K562 (cell line): ENCODE results near the gene RUNDC3A. TPM values are rescaled to one million over a fixed set of nuclear protein-coding genes. Genes with fewer than 3 reads are reported as not detected.
A peak's percentile ranks its signal among the peaks of the same experiment; 100 is the strongest.

ENCODE experiments used
- CREB3 ChIP-seq: fragments of 450-650 bp; conservative IDR thresholded peaks from 2 replicates; pipeline ENCODE4 v1.6.1; 2016; ENCODE audit warnings: missing genetic modification characterization, low read depth, mild to moderate bottlenecking, missing compliant biosample characterization, moderate library complexity
- DIDO1 ChIP-seq: fragments of 450-650 bp; IDR thresholded peaks from 2 replicates; pipeline ENCODE4 v1.6.1; 2016; ENCODE audit warnings: low read depth, missing biosample characterization, missing genetic modification characterization
- ETV5 ChIP-seq: sonication (generic); formaldehyde crosslinking; IDR thresholded peaks from 2 replicates; pipeline ENCODE4 v1.4.0; 2020; ENCODE audit warnings: low read depth, mild to moderate bottlenecking, missing genetic modification reagents
- HOMEZ ChIP-seq: fragments of 250-450 bp; sonication (Bioruptor Pico); IDR thresholded peaks from 2 replicates; pipeline ENCODE4 v1.4.0; 2020; ENCODE audit warnings: mild to moderate bottlenecking, moderate library complexity
- IFI16 ChIP-seq: fragments of 250-450 bp; sonication (Bioruptor Pico); IDR thresholded peaks from 2 replicates; pipeline ENCODE4 v2.1.2; 2022; ENCODE audit warnings: mild to moderate bottlenecking, inconsistent platforms
- MNT ChIP-seq, 2 experiments: fragments of 450-650 bp; conservative IDR thresholded peaks; 2 replicates each; pipeline ENCODE4 v1.6.1; 2017; ENCODE audit warnings: mild to moderate bottlenecking in 2 of 2, moderate library complexity in 2 of 2
- PHB ChIP-seq: fragments of 250-450 bp; sonication (Bioruptor Pico); IDR thresholded peaks from 2 replicates; pipeline ENCODE4 v1.5.0; 2021
- POLR3A ChIP-seq: IDR thresholded peaks from 2 replicates; pipeline ENCODE4 v1.6.1; 2011; ENCODE audit warnings: borderline replicate concordance, mild to moderate bottlenecking, moderate library complexity; ENCODE audit not compliant: insufficient read length, insufficient read depth; ENCODE audit errors: extremely low read depth
- RB1 ChIP-seq: fragments of 450-650 bp; IDR thresholded peaks from 2 replicates; pipeline ENCODE4 v1.6.1; 2017; ENCODE audit warnings: low read depth, mild to moderate bottlenecking
- RBM39 ChIP-seq: fragments of 200-400 bp; formaldehyde crosslinking; optimal IDR thresholded peaks from 2 replicates; pipeline ENCODE3; 2018; ENCODE audit warnings: low read depth, low read length
- SLC30A9 ChIP-seq: fragments of 250-450 bp; sonication (Bioruptor Pico); IDR thresholded peaks from 2 replicates; pipeline ENCODE4 v1.8.0; 2022; ENCODE audit warnings: mild to moderate bottlenecking, moderate library complexity
- SMARCA4 ChIP-seq: fragments of 450-650 bp; IDR thresholded peaks from 2 replicates; pipeline ENCODE4 v1.6.1; 2016
- TGIF2 ChIP-seq: sonication (generic); formaldehyde crosslinking; IDR thresholded peaks from 2 replicates; pipeline ENCODE4 v1.8.1; 2022; ENCODE audit warnings: mild to moderate bottlenecking, missing genetic modification reagents, moderate library complexity
- TRIM25 ChIP-seq: fragments of 450-650 bp; IDR thresholded peaks from 2 replicates; pipeline ENCODE4 v1.7.0; 2016; ENCODE audit warnings: borderline replicate concordance
- WHSC1 ChIP-seq: IDR thresholded peaks from one replicate; pipeline ENCODE4 v1.6.1; 2012; ENCODE audit warnings: low read length, control low read depth, inconsistent platforms
- ZBTB8A ChIP-seq: fragments of 450-650 bp; IDR thresholded peaks from 2 replicates; pipeline ENCODE4 v1.6.1; 2018; ENCODE audit warnings: mild to moderate bottlenecking, moderate library complexity; ENCODE audit not compliant: partially characterized antibody
- ZFX ChIP-seq: sonication (generic); formaldehyde crosslinking; IDR thresholded peaks from 2 replicates; pipeline ENCODE4 v1.8.0; 2022; ENCODE audit warnings: mild to moderate bottlenecking, missing genetic modification reagents, moderate library complexity
- ZNF224 ChIP-seq: sonication (generic); formaldehyde crosslinking; IDR thresholded peaks from 2 replicates; pipeline ENCODE4 v1.8.0; 2022; ENCODE audit warnings: mild to moderate bottlenecking, missing genetic modification reagents
- ZNF511 ChIP-seq: sonication (generic); formaldehyde crosslinking; IDR thresholded peaks from 2 replicates; pipeline ENCODE4 v1.8.0; 2022; ENCODE audit warnings: mild to moderate bottlenecking, missing genetic modification reagents
- ZNF740 ChIP-seq, 3 experiments: fragments of 200-800 bp in 1 of 3; sonication (Bioruptor generic) in 1 of 3; sonication (generic) in 1 of 3; formaldehyde crosslinking in 1 of 3; IDR thresholded peaks; 2 replicates each; pipeline versions ENCODE4 v1.6.1 to v1.8.0; 2016 to 2022; ENCODE audit warnings: mild to moderate bottlenecking in 2 of 3, missing compliant biosample characterization in 2 of 3, missing genetic modification characterization in 2 of 3, missing genetic modification reagents in 1 of 3
- polyA plus RNA-seq, 8 experiments: library from polyadenylated mRNA; depleted of rRNA in 4 of 8; stranded (reverse) in 5 of 8; unstranded in 3 of 8; fragments of >200 nt; fragmentation: Nextera tagmentation in 2 of 8; fragmentation: Illumina TruSeq in 1 of 8; extraction: Ambion mirVana in 2 of 8; extraction: Trizol in 1 of 8; gene quantifications; 2 replicates each; pipeline versions ENCODE4 v1.2.1 to v1.2.3, GENCODE V29; 2011 to 2014; ENCODE audit warnings: inconsistent platforms in 1 of 8, missing spikeins in 1 of 8
- total RNA-seq, 7 experiments: library from RNA; depleted of rRNA in 6 of 7; stranded (reverse); fragments of >200 nt in 6 of 7; fragmentation: Illumina TruSeq in 2 of 7; extraction: Trizol in 2 of 7; gene quantifications; 2 replicates each; pipeline versions ENCODE4 v1.2.1 to v1.2.3, GENCODE V29; 2011 to 2021; ENCODE audit warnings: low replicate concordance in 1 of 7

Gene RUNDC3A
- total and polyA plus RNA-seq, 9 of the 15 experiments (the other 6 are each of a cell fraction or from before 2014, with no cell fraction given) = not detected

- TF ChIP-seq TRIM25 (no peak), IFI16 (CRISPR knock-in tag) (no peak), WHSC1 (no peak), PHB (no peak), DIDO1 (tag) (no peak), RBM39 (no peak), ZBTB8A (no peak), RB1 (peak; percentile 88), MNT (conservative IDR thresholded peaks at IDR 0.05) (peak in 1 of 2 experiments; percentile 76; a peak in 2 of 4 replicates), ZNF511 (CRISPR knock-in tag) (no peak), SLC30A9 (CRISPR knock-in tag) (no peak), ZNF740 (CRISPR knock-in tag; IDR thresholded peaks at IDR 0.05) (no peak), ZNF740 (tag; IDR thresholded peaks at IDR 0.05) (0 out of 4 replicates have a peak, but pooled peaks of 1 of the 2 experiments have one; percentile 5), CREB3 (peak; percentile 96), ETV5 (CRISPR knock-in tag) (peak; percentile 91), TGIF2 (CRISPR knock-in tag) (no peak), ZFX (CRISPR knock-in tag) (peak; percentile 70), POLR3A (no peak), SMARCA4 (peak; percentile 96), ZNF224 (no peak), HOMEZ (no peak)
Observed at GRCh38 chr17:44266402-44267164, 41.8 kb upstream of the RUNDC3A start (continued).
